ENCODE measurements around the gene RNF113A. TPM values are rescaled to one million over a fixed set of nuclear protein-coding genes. Genes with fewer than 3 reads are reported as not detected.
A peak's percentile ranks its signal among the peaks of the same experiment; 100 is the strongest.

The RNF113A gene
- total RNA-seq, 2 donors from 2014 or later: 13.4 to 14.6 TPM

GRCh38 chrX:119870626-119871131 lies 854 bp downstream of the RNF113A start:
- intact Hi-C loops (cut with DNase I): no loop called here

DNA sequence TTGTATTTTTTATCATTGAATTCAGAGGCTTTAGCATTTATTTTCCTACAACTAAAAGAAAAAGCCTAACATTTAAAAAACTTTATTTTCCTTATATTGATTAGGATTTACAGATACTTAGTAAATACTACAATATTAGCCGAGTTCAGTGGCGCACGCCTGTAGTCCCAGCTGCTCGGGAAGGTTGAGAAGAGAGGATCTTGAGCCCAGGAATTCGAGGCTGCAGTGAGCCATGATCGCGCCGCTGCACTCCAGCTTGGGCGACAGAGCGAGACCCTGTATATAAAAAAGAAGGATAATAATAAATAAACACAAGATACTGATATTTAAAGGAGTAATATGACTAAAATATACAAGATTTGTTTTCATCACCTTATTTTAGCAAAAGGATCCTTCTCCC lies 18.1 kb downstream of the RNF113A start:
- intact Hi-C loops (cut with DNase I): no loop called here
- no peaks in the 10 kb centered on the region for H3K4me1 ChIP-seq
- peaks cover 4% of the 10 kb centered on the region for H3K27me3 ChIP-seq
- TF ChIP-seq, protein P1, sequence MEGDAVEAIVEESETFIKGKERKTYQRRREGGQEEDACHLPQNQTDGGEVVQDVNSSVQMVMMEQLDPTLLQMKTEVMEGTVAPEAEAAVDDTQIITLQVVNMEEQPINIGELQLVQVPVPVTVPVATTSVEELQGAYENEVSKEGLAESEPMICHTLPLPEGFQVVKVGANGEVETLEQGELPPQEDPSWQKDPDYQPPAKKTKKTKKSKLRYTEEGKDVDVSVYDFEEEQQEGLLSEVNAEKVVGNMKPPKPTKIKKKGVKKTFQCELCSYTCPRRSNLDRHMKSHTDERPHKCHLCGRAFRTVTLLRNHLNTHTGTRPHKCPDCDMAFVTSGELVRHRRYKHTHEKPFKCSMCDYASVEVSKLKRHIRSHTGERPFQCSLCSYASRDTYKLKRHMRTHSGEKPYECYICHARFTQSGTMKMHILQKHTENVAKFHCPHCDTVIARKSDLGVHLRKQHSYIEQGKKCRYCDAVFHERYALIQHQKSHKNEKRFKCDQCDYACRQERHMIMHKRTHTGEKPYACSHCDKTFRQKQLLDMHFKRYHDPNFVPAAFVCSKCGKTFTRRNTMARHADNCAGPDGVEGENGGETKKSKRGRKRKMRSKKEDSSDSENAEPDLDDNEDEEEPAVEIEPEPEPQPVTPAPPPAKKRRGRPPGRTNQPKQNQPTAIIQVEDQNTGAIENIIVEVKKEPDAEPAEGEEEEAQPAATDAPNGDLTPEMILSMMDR (IDR thresholded peaks at IDR 0.05): no peak
- H3K27ac ChIP-seq: peak overlapping the region; percentile 88
- H3K36me3 ChIP-seq: no peaks in the 10 kb centered on the region
- no peak for DNase-seq
- H3K9me3 ChIP-seq: no peaks in the 10 kb centered on the region
- peak overlapping the region; percentile 29 for H3K4me3 ChIP-seq
- H3K9ac ChIP-seq (ENCODE audit: low read depth in 2 of 2, low read length in 2 of 2): peak overlapping the region in 1 of 2 donors; percentile 46

More at GRCh38 chrX:119870626-119871131, 854 bp downstream of the RNF113A start:
- Histone ChIP-seq H3K9ac (ENCODE audit: low read depth in 2 of 2, low read length in 2 of 2) (peak overlapping the region; percentile 68 to 95), H3K4me1 (no peaks in the 10 kb centered on the region), H3K27me3 (no peaks in the 10 kb centered on the region), H3K27ac (peak overlapping the region; percentile 79), H3K4me3 (peak overlapping the region; percentile 42), H3K9me3 (no peaks in the 10 kb centered on the region), H3K36me3 (no peaks in the 10 kb centered on the region)
- peak; percentile 28 for DNase-seq
- TF ChIP-seq, protein P1 (IDR thresholded peaks at IDR 0.05): no peak

GRCh38 chrX:119852382-119853353 lies 18.9 kb downstream of the RNF113A start, which contains the start of gene UPF3B:
UPF3B (minus strand) TSS chrX:119852963; CDS start chrX:119852928, 35 bp downstream.
- intact Hi-C loops (cut with DNase I): no loop called here
- TF ChIP-seq, protein P1 (IDR thresholded peaks at IDR 0.05): no peak
- H3K4me1 ChIP-seq: no peaks in the 10 kb centered on the region

GRCh38 chrX:119833905-119834304 lies 37.6 kb downstream of the RNF113A start:
- H3K4me3 ChIP-seq: no peak overlapping the region
- H3K9me3 ChIP-seq: no peaks in the 10 kb centered on the region
- no peaks in the 10 kb centered on the region for H3K27me3 ChIP-seq
- H3K36me3 ChIP-seq: no peaks in the 10 kb centered on the region
- DNase-seq: no peak
- TF ChIP-seq, protein P1 (IDR thresholded peaks at IDR 0.05): no peak
- no peaks in the 10 kb centered on the region for H3K4me1 ChIP-seq
- no peak overlapping the region for H3K9ac ChIP-seq (ENCODE audit: low read depth in 2 of 2, low read length in 2 of 2)
- H3K27ac ChIP-seq: no peak overlapping the region
- intact Hi-C loops (cut with DNase I): no loop called here

More at GRCh38 chrX:119852382-119853353, 18.9 kb downstream of the RNF113A start, which contains the start of gene UPF3B:
- Histone ChIP-seq H3K27ac (peak within 1 kb of the TSS; percentile 88), H3K9me3 (no peaks in the 10 kb centered on the region), H3K9ac (ENCODE audit: low read depth in 2 of 2, low read length in 2 of 2) (peak within 1 kb of the TSS; percentile 79 to 83), H3K4me3 (peak within 1 kb of the TSS; percentile 47), H3K27me3 (peaks cover 4% of the 10 kb centered on the region), H3K36me3 (no peaks in the 10 kb centered on the region)
- peak; percentile 95 for DNase-seq

DNA sequence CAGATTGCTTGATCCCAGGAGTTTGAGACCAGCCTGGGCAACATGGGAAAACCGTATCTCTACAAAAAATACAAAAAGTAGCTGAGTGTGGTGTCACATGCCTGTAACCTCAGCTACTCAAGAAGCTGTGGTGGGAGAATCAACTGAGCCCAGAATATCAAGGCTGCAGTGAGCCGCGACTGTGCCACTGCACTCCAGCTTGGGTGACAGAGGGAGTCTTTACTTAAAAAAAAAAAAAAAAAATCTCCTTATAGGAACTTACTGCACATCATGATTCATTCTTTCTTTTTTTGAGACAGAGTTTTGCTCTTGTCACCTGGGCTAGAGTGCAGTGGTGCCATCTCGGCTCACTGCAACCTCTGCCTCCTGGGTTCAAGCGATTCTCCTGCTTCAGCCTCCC lies 43.1 kb downstream of the RNF113A start:
- no peak for DNase-seq
- H3K4me1 ChIP-seq: no peaks in the 10 kb centered on the region
- no peaks in the 10 kb centered on the region for H3K36me3 ChIP-seq
- no peak overlapping the region for H3K9ac ChIP-seq (ENCODE audit: low read depth in 2 of 2, low read length in 2 of 2)
- no peak overlapping the region for H3K27ac ChIP-seq
- H3K9me3 ChIP-seq: no peaks in the 10 kb centered on the region
- TF ChIP-seq, protein P1 (IDR thresholded peaks at IDR 0.05): no peak
- no peak overlapping the region for H3K4me3 ChIP-seq
- intact Hi-C loops (cut with DNase I): no loop called here
- no peaks in the 10 kb centered on the region for H3K27me3 ChIP-seq

All from colonic mucosa (tissue), 4 donors.